ENCODE results near the gene SBSN.

The SBSN gene

GRCh38 chr19:35509861-35510625 lies 18.1 kb downstream of the SBSN start:
- Mint-ChIP-seq H3K27me3 (peaks cover 21% of the 10 kb centered on the region), H3K4me1 (ENCODE audit: low read depth) (peaks cover 13% of the 10 kb centered on the region), H3K27ac (no peak overlapping the region), H3K4me3 (peak overlapping the region; percentile 71), H3K36me3 (no peaks in the 10 kb centered on the region), H3K9me3 (ENCODE audit: low read depth) (no peaks in the 10 kb centered on the region)

- Mint-ChIP-seq H3K4me3 (peak overlapping the region; percentile 71), H3K27ac (no peak overlapping the region), H3K9me3 (ENCODE audit: low read depth) (no peaks in the 10 kb centered on the region), H3K27me3 (peaks cover 20% of the 10 kb centered on the region), H3K36me3 (no peaks in the 10 kb centered on the region), H3K4me1 (ENCODE audit: low read depth) (peaks cover 13% of the 10 kb centered on the region)
These were observed 19.0 kb downstream of the SBSN start for GRCh38 chr19:35509018-35509652.

- no peaks in the 10 kb centered on the region for H3K9me3 Mint-ChIP-seq (ENCODE audit: low read depth)
- no peak overlapping the region for H3K27ac Mint-ChIP-seq
- peaks cover 13% of the 10 kb centered on the region for H3K4me1 Mint-ChIP-seq (ENCODE audit: low read depth)
- peaks cover 17% of the 10 kb centered on the region for H3K27me3 Mint-ChIP-seq
- no peak overlapping the region for H3K4me3 Mint-ChIP-seq
- no peaks in the 10 kb centered on the region for H3K36me3 Mint-ChIP-seq
These were observed 20.0 kb downstream of the SBSN start for GRCh38 chr19:35508129-35508528.

- Mint-ChIP-seq H3K27ac (no peak overlapping the region), H3K36me3 (no peaks in the 10 kb centered on the region), H3K4me3 (no peak overlapping the region), H3K9me3 (ENCODE audit: low read depth) (no peaks in the 10 kb centered on the region), H3K27me3 (peaks cover 17% of the 10 kb centered on the region), H3K4me1 (ENCODE audit: low read depth) (peaks cover 13% of the 10 kb centered on the region)
These were observed 20.6 kb downstream of the SBSN start for GRCh38 chr19:35507561-35507960.

GRCh38 chr19:35506011-35506410 lies 22.1 kb downstream of the SBSN start:
- no peaks in the 10 kb centered on the region for H3K9me3 Mint-ChIP-seq (ENCODE audit: low read depth)
- peaks cover 13% of the 10 kb centered on the region for H3K4me1 Mint-ChIP-seq (ENCODE audit: low read depth)
- H3K36me3 Mint-ChIP-seq, result no peaks in the 10 kb centered on the region
- H3K27ac Mint-ChIP-seq, result no peak overlapping the region
- H3K27me3 Mint-ChIP-seq, result peaks cover 17% of the 10 kb centered on the region
- H3K4me3 Mint-ChIP-seq, result no peak overlapping the region

- H3K4me3 Mint-ChIP-seq, result no peak overlapping the region
These were observed 25.4 kb downstream of the SBSN start for GRCh38 chr19:35502751-35503150.

GRCh38 chr19:35501684-35502083 lies 26.4 kb downstream of the SBSN start:
- Mint-ChIP-seq H3K36me3 (no peaks in the 10 kb centered on the region), H3K27me3 (peaks cover 8% of the 10 kb centered on the region), H3K9me3 (ENCODE audit: low read depth) (no peaks in the 10 kb centered on the region), H3K4me3 (no peak overlapping the region), H3K4me1 (ENCODE audit: low read depth) (no peaks in the 10 kb centered on the region), H3K27ac (no peak overlapping the region)

More at GRCh38 chr19:35502751-35503150, 25.4 kb downstream of the SBSN start:
- Mint-ChIP-seq H3K27me3 (peaks cover 10% of the 10 kb centered on the region), H3K27ac (no peak overlapping the region), H3K36me3 (no peaks in the 10 kb centered on the region), H3K9me3 (ENCODE audit: low read depth) (no peaks in the 10 kb centered on the region), H3K4me1 (ENCODE audit: low read depth) (no peaks in the 10 kb centered on the region)

GRCh38 chr19:35500611-35501010 lies 27.5 kb downstream of the SBSN start:
- Mint-ChIP-seq H3K4me1 (ENCODE audit: low read depth) (peaks cover under 1% of the 10 kb centered on the region), H3K36me3 (no peaks in the 10 kb centered on the region)

GRCh38 chr19:35498984-35499527 lies 29.1 kb downstream of the SBSN start:
- no peak overlapping the region for H3K4me3 Mint-ChIP-seq
- no peaks in the 10 kb centered on the region for H3K27me3 Mint-ChIP-seq
- H3K27ac Mint-ChIP-seq, result no peak overlapping the region
- H3K36me3 Mint-ChIP-seq, result no peaks in the 10 kb centered on the region
- H3K9me3 Mint-ChIP-seq (ENCODE audit: low read depth), result no peaks in the 10 kb centered on the region
- H3K4me1 Mint-ChIP-seq (ENCODE audit: low read depth), result peaks cover 7% of the 10 kb centered on the region

More at GRCh38 chr19:35500611-35501010, 27.5 kb downstream of the SBSN start:
- H3K27me3 Mint-ChIP-seq, result peaks cover 3% of the 10 kb centered on the region
- no peak overlapping the region for H3K4me3 Mint-ChIP-seq
- H3K27ac Mint-ChIP-seq, result no peak overlapping the region
- no peaks in the 10 kb centered on the region for H3K9me3 Mint-ChIP-seq (ENCODE audit: low read depth)

- Mint-ChIP-seq H3K27me3 (no peaks in the 10 kb centered on the region), H3K9me3 (ENCODE audit: low read depth) (no peaks in the 10 kb centered on the region), H3K36me3 (no peaks in the 10 kb centered on the region), H3K27ac (no peak overlapping the region), H3K4me1 (ENCODE audit: low read depth) (peaks cover 7% of the 10 kb centered on the region), H3K4me3 (no peak overlapping the region)
These were observed 29.9 kb downstream of the SBSN start for GRCh38 chr19:35498220-35498619.

GRCh38 chr19:35497406-35497805 lies 30.7 kb downstream of the SBSN start:
- Mint-ChIP-seq H3K27ac (no peak overlapping the region), H3K36me3 (no peaks in the 10 kb centered on the region), H3K27me3 (no peaks in the 10 kb centered on the region), H3K4me3 (no peak overlapping the region), H3K9me3 (ENCODE audit: low read depth) (no peaks in the 10 kb centered on the region), H3K4me1 (ENCODE audit: low read depth) (peaks cover 7% of the 10 kb centered on the region)

GRCh38 chr19:35495107-35496064 lies 32.7 kb downstream of the SBSN start:
- no peak overlapping the region for H3K27ac Mint-ChIP-seq

GRCh38 chr19:35493971-35494370 lies 34.1 kb downstream of the SBSN start:
- Mint-ChIP-seq H3K27me3 (peaks cover 3% of the 10 kb centered on the region), H3K4me3 (no peak overlapping the region), H3K27ac (no peak overlapping the region), H3K4me1 (ENCODE audit: low read depth) (peaks cover 7% of the 10 kb centered on the region), H3K36me3 (no peaks in the 10 kb centered on the region), H3K9me3 (ENCODE audit: low read depth) (no peaks in the 10 kb centered on the region)

More at GRCh38 chr19:35495107-35496064, 32.7 kb downstream of the SBSN start:
- Mint-ChIP-seq H3K36me3 (no peaks in the 10 kb centered on the region), H3K4me1 (ENCODE audit: low read depth) (peaks cover 7% of the 10 kb centered on the region), H3K4me3 (peak overlapping the region; percentile 13), H3K9me3 (ENCODE audit: low read depth) (no peaks in the 10 kb centered on the region), H3K27me3 (peaks cover 3% of the 10 kb centered on the region)

- H3K36me3 Mint-ChIP-seq, result no peaks in the 10 kb centered on the region
- no peak overlapping the region for H3K4me3 Mint-ChIP-seq
- peaks cover 7% of the 10 kb centered on the region for H3K4me1 Mint-ChIP-seq (ENCODE audit: low read depth)
- no peaks in the 10 kb centered on the region for H3K9me3 Mint-ChIP-seq (ENCODE audit: low read depth)
- H3K27me3 Mint-ChIP-seq, result peaks cover 3% of the 10 kb centered on the region
- H3K27ac Mint-ChIP-seq, result no peak overlapping the region
These were observed 36.2 kb downstream of the SBSN start for GRCh38 chr19:35491836-35492360.
